GM04504 (cell line): ENCODE data around the gene HAAO.
"Not testable (repeated sequence)": the region's sequence is repeated elsewhere in the genome, so short reads cannot be mapped to it uniquely, and the experiment has no call there.

Source experiments
- DNase-seq: peaks from one replicate; pipeline ENCODE4 v3.0.0-alpha.2; 2012; ENCODE audit warnings: low read depth

HAAO gene

DNA sequence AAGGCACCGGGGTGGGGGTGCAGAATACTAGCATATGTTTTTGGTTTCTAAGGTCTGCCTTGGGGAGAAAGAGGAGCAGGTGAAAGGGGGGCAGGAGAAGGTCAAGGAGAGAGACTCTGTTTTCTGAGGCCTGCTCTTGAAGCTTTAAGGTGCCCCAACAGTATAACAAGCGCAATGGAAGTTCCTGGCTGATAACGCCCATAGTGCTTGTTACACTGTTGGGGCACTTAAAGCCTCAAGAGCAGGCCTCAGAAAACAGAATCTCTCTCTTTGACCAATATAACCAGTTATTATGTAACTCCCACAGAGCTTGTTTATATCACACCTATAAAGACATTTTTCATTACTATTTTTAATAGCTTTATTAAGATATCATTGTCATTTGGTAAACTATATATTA, 45.0 kb downstream of the HAAO start:
- no peak for DNase-seq

DNA sequence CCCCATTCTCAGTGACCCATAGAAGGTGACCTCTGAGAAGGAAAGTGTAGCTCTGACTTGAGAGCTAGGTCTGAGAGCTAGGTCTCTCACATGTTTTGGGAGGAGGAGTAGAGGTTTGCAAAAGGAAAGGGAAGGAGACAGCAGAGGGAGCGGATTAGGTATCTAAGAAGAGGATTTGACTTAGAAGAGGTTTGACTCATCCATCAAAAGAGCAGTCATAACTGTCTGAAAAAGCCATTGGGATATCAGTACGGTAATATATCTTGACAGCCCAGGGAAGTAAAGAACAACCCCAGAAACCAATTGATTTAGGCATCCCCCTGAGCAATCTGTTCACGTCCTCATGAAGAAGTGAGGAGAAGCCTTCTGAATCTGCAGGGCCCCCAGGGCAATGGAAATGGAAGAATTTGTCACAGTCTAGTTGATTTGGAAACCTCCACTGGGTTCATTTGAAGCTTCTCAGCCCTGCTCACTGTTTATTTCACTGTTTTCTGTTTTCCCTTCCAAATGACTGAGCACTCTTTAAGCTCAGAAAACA, 47.8 kb downstream of the HAAO start:
- no peak for DNase-seq

DNA sequence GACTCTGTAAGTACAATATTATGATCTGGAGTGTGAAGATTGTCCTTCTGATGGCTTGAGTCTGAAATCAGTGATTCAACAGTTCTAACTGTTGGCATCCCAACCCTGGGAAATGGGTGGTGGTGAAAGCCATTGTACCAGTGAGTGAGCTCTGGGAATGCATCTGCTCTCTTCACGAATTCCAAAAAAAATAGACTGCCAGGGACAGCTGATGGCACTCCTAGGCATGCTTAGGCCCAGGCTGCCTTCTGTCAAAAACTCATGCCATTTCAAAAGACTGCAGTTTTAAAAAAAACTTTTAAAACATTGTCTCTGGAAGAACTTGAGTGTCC, 48.8 kb downstream of the HAAO start:
- DNase-seq = no peak

DNA sequence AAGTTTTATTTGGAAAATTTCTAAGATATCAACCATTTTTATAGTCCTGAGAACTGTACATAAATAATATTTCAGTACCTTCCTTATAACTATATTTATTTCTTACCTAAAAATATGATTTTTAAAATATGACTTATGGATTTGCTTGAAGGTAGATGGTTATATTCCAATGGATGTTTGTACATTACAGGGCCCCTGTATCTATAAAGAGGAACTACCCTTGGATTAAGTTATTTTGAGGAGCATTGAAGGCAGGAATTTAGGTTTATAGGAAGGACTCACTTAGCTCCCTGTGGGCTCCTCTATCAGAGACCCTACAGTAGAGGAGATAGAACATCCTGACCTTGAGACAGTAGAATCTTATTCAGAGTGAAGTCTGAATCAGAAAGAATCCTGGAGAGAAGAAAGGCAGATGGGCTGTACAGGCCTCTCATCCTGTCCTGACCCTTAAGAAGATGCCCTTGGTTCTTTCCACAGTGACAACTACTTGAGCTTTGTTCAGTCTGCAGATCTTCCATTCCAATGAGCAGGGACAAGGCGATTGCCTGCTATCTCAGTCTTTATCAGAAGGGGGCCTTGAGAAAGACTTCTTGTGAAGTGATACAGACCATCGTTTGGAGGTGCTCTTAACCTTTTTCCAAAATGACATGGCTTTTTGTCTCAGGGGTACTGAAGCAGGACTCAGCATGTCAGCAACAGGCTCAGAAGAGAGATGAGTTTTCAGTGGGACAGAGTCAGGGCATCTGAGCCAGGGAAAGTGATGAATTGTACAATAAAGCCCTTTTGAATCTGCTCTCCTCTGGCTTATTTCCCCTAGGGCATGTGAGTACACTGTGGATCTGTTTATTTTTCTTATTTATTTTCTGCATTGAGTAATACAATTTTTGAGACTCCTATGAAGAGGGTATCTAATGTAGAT, 49.4 kb downstream of the HAAO start:
- no peak for DNase-seq

DNA sequence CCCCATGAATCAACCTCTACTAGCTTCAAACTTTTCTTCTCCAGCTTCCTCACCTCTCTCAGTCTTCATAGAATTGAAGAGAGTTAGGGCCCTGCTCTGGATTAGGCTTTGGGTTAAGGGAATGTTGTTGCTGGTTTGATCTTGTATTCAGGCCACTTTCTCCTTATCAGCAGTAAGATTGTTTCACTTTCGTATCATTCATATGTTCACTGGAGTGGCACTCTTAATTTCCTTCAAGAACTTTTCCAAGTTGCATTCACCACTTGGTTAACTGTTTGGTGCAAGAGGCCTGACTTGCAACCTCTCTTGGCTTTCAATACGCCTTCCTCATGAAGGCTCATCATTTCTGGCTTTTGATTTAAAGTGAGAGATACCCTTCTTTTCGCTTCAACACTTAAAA, 51.2 kb downstream of the HAAO start:
- DNase-seq = no peak

DNA sequence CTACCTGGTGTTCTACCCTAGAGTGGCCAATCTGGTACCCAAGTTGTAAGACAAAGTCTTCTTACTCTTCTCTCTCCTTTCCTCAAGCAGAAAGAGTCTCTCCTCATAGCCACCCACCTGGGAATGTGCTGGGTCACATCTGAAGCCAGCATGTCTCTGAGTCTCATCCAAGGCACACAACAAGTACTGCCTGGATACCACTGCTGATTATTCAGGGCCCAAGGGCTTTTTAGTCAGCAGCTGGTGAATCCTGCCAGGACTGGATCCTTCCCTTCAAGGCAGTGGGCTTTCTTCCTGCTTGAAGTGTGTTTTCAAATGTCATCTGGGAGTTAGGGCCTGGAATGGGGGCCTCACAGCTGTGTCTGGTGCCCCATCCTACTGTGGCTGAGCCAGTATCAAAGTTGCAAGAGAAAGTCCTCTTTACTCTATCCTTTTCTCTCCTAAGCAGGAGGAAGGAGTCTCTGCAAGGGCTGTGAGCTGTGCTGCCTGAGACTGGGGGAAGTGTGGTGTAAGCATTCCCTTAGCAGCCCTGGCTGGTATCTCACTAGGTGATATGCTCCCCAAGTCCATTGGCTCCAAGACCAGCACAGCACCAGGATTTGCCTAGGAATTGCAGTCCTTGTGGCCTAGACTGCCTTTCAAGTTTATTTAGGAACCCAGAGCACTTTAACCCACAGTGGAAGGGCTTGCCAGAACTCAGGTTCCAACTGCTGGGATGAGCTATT, 55.6 kb downstream of the HAAO start:
- DNase-seq = no peak

DNA sequence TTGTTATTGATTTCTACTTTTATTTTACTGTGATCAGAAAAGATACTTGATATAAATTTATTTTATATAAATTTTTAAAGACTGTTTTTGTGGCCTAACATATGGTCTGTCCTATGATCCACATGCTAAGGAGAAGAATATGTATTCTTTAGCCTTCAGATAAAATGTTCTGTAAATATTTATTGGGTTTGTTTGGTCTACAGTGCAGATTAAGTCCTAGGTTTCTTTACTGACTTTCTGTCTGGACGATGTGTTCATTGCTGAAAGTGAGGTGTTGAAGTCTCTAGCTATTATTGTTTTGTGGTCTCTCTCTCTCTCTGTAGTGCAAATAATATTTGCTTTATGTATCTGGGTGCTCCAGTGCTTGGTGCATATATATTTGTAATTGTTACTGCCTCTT, 58.5 kb downstream of the HAAO start:
- no peak for DNase-seq

DNA sequence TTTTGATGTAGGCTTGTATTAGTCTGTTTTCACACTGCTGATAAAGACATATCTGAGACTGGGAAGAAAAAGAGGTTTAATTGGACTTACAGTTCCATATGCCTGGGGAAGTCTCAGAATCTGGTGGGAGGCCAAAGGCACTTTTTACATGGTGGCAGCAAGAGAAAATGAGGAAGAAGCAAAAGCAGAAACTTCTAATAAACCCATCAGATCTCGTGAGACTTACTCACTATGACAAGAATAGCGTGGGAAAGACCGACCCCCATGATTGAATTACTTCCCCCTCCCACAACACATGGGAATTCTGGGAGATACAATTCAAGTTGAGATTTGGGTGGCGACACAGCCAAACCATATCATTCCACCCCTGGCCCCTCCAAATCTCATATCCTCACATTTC, 61.1 kb downstream of the HAAO start:
- not testable (repeated sequence) for DNase-seq

DNA sequence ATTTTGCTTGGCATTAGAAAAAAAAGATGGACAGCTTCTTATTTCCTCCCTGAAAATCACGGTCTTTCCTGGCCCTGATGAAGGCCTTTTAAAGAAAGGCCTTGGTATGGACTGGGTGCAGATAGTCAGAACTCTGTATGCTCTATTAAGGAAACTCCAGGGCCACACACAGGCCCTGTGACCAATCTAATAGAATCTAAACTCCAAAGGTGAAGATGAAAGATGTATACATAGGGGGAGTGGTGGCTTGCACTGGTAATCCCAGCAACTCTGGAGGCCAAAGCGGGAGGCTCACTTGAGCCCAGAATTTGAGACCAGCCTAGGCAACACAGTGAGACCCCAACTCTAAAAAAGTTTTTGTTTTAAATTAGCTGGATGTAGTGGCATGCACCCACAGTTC, 65.7 kb downstream of the HAAO start:
- no peak for DNase-seq

DNA sequence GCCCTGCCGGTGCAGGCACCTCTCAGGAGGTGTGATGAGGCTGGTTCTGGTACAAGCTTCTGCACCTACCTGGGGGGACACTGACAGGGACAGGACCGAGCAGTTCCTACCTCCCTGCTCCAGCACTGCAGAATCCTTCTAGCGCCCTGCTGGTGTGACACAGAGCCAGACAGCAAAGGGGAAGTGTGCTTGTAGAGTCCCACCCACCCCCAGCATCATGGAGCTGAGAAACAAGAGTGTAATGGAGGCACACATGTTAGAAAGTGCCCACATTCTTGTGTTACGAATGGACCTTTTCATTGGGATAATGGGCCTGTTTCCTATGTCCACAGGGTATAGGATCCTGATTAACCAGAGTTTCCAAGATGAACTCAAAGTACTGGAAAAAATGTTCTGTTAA, 66.7 kb downstream of the HAAO start:
- DNase-seq = no peak

DNA sequence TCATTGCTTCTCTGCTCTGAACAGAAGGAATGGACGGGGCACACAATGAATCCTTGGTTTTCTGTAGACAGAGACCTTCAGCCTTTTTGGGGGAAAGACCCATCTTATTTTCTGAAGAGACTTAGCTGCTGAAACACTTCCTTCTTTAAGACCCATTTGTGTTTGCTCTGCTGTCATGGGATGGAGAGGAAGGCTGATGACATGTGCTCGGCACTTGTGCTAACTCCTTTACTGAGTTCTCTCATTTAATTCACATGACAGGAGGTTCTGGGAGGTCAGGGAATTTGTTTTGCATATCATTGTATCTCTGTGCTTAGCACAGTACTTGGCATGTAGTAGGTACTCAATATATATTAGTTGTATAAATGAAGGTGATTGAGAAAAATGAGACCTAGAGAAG, 67.5 kb downstream of the HAAO start:
- DNase-seq = no peak

DNA sequence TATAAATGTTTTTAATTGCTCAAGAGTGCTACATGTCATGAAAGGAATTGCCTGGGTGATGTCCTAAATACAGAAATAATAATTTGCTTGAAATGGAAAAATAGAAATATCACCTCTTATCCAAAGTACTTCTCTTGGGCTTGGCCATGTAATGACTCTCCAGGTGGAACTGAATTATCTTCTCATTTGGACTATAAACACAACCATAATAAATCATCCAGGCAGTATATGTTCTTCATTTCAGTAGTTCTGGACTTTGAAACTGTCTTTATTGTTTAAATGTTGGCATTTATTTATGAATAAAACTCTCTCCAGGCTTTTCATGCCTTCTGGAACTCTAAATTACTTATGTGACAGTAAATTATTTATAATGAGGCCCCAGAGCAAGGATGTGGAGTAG, 68.9 kb downstream of the HAAO start:
- DNase-seq = no peak

DNA sequence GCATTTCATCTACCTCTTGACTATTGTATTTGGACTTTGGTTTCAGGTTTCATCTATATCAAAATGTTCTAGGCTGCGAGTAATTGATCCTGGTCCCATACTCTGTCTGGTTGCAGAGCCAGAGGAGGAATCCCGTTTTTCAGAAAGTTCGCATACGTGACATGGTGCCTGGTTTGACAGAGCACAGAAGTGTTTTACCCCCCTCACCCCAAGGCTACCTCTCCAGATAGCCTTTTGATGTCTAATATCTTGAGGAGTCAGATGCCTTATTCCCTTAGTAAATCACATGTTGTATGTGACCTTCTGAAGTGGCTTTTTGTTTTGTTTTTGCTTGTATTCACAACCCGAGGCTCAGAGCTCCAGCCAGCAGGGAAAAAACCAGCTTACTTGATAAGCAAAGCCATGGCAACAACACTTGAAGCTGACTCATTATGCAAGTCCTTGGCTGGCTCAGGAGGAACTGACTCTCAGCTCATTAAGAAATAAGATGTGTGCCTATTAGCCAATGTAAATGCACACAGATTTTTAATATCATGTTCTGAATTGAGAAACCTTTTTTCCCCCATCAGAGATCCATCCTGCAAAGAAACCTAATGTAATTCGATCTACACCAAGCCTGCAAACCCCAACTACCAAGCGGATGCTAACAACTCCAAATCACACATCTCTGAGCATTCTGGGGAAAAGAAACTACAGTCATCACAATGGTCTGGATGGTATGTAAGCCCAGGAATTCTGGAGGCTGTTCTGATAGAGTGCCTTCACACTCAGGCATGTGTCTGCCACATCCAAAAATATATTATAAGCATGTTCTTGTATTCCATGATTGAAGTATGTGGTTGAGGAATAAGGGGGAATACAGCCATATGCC, 69.8 kb downstream of the HAAO start:
- DNase-seq = peak; percentile 80

DNA sequence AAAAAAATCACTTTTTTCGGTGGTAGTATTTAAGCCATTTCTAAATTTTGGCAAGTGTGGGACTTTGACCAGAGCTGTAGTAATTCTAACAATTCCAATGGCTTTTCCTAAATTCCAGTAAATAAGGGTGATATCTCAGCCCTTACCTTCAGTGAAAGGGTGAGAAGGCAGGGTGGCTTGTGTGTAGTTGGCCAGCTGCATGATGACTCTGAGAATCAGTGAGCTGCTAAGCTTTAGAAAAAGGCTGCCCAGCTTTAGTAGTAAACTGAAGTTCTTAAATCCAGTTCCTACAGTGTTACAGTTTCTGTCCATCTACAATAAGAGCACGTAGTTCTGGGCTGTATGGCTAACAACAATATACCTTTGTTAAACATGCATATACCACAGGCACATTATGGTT, 70.5 kb downstream of the HAAO start:
- DNase-seq = no peak
